Mammary epithelial cell (primary cell): Measurements from ENCODE around the gene FOXN1.

ENCODE experiments used
- CTCF ChIP-seq, 2 donors: IDR thresholded peaks in 1 of 2; conservative IDR thresholded peaks in 1 of 2; 2 replicates each; pipeline ENCODE4 v1.5.1; 2011 to 2012; ENCODE audit warnings: inconsistent platforms in 2 of 2, low read length in 2 of 2, mild to moderate bottlenecking in 2 of 2, control low read depth in 1 of 2, low read depth in 1 of 2; ENCODE audit not compliant: insufficient read depth in 1 of 2; ENCODE audit errors: extremely low read depth in 1 of 2
- EZH2 ChIP-seq: IDR thresholded peaks from 2 replicates; pipeline ENCODE4 v1.6.1; 2012; ENCODE audit warnings: low read length, inconsistent platforms, borderline replicate concordance

- TF ChIP-seq EZH2 (no peak), CTCF (conservative IDR thresholded peaks at IDR 0.05 in 1 of 2, IDR thresholded peaks at IDR 0.05 in 1 of 2; ENCODE audit: extremely low read depth in 1 of 2, insufficient read depth in 1 of 2, low read depth in 1 of 2, low read length in 2 of 2) (no peak)
Observed at GRCh38 chr17:28520687-28521086, 14.5 kb downstream of the FOXN1 start.
